Large intestine (tissue), 3 donors: ENCODE results near the gene HIVEP3. TPM values are rescaled to one million over a fixed set of nuclear protein-coding genes. Genes with fewer than 3 reads are reported as not detected.

Source experiments
- DNase-seq, 2 donors: peaks; one replicate each; pipeline versions ENCODE4 v3.0.0 to v3.0.0-alpha.2; 2013
- H3K27ac ChIP-seq: one replicate; pipeline ENCODE4 v1.5.1; 2013; ENCODE audit warnings: low read length
- H3K27me3 ChIP-seq: 2 replicates; pipeline ENCODE4 v1.6.1; 2013; ENCODE audit warnings: low read length; ENCODE audit not compliant: control insufficient read depth, insufficient read depth
- H3K36me3 ChIP-seq: 2 replicates; pipeline ENCODE4 v1.6.1; 2013; ENCODE audit warnings: low read length; ENCODE audit not compliant: control insufficient read depth, insufficient read depth
- H3K4me1 ChIP-seq: one replicate; pipeline ENCODE4 v1.6.1; 2013; ENCODE audit warnings: low read length; ENCODE audit not compliant: control insufficient read depth, insufficient read depth
- H3K4me3 ChIP-seq: one replicate; pipeline ENCODE4 v1.5.1; 2013; ENCODE audit warnings: low read length
- H3K9me3 ChIP-seq: one replicate; pipeline ENCODE4 v1.6.1; 2013; ENCODE audit warnings: mild to moderate bottlenecking, low read depth, low read length, moderate library complexity; ENCODE audit not compliant: control insufficient read depth
- WGBS: methylation state at CpG from one replicate; pipeline ENCODE4 v1.1.5; 2013; ENCODE audit warnings: low lambda C conversion rate; ENCODE audit not compliant: insufficient coverage; 5-methylcytosine and 5-hydroxymethylcytosine counted together
- polyA plus RNA-seq: library from polyadenylated mRNA; unstranded; fragments of 120-200 nt; gene quantifications from one replicate; pipeline ENCODE4 v1.2.1, GENCODE V29; 2013

Gene HIVEP3
- polyA plus RNA-seq, 1 donor: 2.6 TPM

DNA sequence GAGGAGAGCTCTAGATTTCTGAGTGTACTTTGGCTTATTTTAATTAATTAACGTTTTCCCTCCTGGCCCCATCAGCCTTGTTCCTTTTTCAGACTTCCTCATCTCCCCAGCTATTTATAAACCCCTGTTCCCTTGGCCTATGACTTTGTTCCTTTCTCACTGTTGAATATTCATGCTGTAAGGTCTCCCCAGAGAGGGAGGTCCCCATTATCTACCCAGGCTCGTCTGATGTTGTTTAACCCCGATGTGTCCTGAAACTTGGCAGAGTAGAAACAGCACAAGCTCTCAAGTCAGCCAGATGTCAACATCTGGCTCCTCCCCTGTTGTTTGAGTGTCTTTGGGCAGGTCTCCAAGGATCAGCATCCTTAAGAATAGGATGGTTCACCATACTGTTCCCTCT is 153.6 kb downstream of the HIVEP3 start:
- H3K36me3 ChIP-seq: no peaks in the 10 kb centered on the region
- no peak overlapping the region for H3K4me3 ChIP-seq
- H3K27ac ChIP-seq: no peak overlapping the region
- H3K4me1 ChIP-seq: no peaks in the 10 kb centered on the region
- no peaks in the 10 kb centered on the region for H3K27me3 ChIP-seq
- no CpG with 5 or more reads among the region's 3 CpGs for WGBS
- DNase-seq: no peak
- no peaks in the 10 kb centered on the region for H3K9me3 ChIP-seq

DNA sequence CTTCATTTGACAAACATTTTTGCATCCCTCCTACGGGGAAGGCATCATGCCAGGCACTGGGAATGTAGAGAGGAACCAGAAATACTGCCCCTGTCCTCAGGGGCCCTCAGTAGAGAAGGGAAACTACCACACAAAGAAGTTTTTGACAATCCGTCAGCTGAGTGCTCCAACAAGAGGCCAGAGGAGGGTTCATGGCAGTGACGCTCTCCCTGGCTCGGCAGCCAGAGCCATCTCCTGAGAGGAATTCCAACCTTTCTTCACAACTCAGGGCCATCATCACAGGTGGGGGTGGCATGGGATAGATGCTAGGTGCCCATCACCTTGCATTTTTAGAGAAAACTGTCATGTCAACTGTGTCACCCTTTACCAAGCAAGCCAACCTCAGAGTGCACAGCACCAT is 154.1 kb downstream of the HIVEP3 start:
- Histone ChIP-seq H3K4me3 (no peak overlapping the region), H3K9me3 (no peaks in the 10 kb centered on the region), H3K36me3 (no peaks in the 10 kb centered on the region), H3K4me1 (no peaks in the 10 kb centered on the region), H3K27ac (no peak overlapping the region), H3K27me3 (no peaks in the 10 kb centered on the region)
- DNase-seq: no peak
- no CpG with 5 or more reads among the region's 4 CpGs for WGBS

DNA sequence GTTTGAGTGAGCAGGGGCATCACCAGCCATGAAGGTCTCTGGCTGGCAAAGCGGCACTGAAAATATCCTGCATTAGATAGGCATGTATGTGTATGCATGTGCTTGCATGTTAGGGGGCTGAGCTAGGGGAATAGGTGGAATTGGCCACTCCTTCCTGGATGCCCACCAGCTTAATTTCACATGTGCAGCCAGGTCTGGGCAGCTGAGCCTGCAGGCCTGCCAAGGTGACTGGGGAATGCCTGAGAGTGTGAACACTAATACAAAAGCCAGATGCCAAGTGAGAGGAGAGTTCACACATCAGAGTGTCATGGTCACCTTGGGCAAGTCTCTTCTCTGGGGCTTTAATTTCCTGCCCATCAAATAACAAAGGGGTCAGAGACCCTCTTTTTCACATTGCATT is 155.9 kb downstream of the HIVEP3 start:
- no peaks in the 10 kb centered on the region for H3K4me1 ChIP-seq
- WGBS: no CpG with 5 or more reads among the region's 1 CpG
- no peaks in the 10 kb centered on the region for H3K36me3 ChIP-seq
- no peaks in the 10 kb centered on the region for H3K9me3 ChIP-seq
- DNase-seq: no peak
- H3K27ac ChIP-seq: no peak overlapping the region
- H3K27me3 ChIP-seq: no peaks in the 10 kb centered on the region
- H3K4me3 ChIP-seq: no peak overlapping the region

DNA sequence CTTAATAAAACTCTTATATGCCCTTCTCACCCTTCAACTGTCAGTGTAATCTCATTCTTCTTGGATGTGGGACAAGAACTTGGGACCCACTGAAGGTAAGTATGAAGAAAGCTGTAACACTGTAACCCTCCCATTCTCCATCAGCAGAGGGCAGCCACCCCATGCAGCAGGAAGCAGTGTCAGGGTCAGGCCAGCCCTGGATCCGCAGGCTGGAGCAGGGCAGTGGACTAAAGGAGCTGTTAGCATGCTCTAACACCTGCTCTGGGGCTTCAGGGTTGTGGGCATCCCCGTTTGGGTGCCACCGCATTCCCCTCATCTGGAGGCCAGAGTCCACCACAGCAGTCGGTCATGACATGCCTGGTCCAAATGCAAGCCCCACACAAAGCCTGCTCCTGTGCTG is 156.5 kb downstream of the HIVEP3 start:
- no peaks in the 10 kb centered on the region for H3K4me1 ChIP-seq

DNA sequence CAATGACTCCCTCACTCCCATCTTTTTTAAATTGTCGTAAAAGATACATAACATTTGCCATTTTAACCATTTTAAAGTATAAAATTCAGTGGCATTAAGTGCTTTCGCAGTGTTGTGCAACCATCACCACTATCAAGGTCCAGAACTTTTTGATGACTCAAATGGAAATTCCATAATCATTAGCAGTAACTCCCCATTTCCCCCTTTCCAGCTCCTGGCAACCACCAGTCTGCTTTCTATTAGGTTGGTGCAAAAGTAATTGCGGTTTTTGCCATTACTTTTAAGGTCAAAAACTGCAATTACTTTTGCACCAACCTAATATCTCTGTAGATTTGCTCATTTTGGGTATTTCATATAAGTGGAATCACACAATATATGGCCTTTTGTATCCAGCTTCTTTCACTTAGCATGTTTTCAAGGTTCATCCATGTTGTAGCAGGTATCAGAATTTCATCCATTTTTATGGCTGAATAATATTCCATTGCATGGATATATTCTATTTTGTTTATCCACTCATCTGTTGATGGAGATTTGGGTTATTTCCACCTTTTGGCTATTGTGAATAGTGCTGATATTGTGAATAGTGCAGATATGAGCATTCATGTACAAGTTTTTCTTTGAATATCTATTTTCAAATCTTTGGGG is 159.7 kb downstream of the HIVEP3 start:
- Histone ChIP-seq H3K4me3 (no peak overlapping the region), H3K27ac (no peak overlapping the region), H3K27me3 (no peaks in the 10 kb centered on the region), H3K9me3 (no peaks in the 10 kb centered on the region), H3K36me3 (no peaks in the 10 kb centered on the region), H3K4me1 (no peaks in the 10 kb centered on the region)
- WGBS: 83% methylated on average over 2 of the region's 3 CpGs
- no peak for DNase-seq

More for the DNA sequence above, 156.5 kb downstream of the HIVEP3 start:
- Histone ChIP-seq H3K27me3 (no peaks in the 10 kb centered on the region), H3K36me3 (no peaks in the 10 kb centered on the region), H3K27ac (no peak overlapping the region), H3K9me3 (no peaks in the 10 kb centered on the region), H3K4me3 (no peak overlapping the region)
- no peak for DNase-seq
- WGBS: no CpG with 5 or more reads among the region's 4 CpGs

DNA sequence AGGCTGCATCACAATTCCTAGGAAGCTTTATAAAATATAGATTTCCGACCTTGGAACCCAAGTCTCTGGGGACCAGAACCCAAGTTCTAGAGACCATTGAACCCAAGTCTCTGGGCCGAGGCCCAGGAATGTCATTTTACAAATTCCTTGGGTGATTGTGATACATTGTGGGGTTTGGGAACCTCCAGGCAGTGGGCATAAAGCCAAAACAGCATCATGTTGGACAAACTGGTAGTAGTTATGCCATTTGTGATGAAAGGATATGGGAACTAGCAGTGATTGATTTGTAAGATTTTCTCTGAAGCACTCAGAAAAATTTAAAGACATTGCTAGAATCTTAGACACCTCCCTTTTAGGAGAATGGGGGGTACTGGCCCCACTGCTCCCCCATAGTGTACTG is 160.2 kb downstream of the HIVEP3 start:
- no peak for DNase-seq
- H3K36me3 ChIP-seq: no peaks in the 10 kb centered on the region
- no peaks in the 10 kb centered on the region for H3K4me1 ChIP-seq
- no CpG with 5 or more reads among the region's 2 CpGs for WGBS
- no peaks in the 10 kb centered on the region for H3K9me3 ChIP-seq
- no peak overlapping the region for H3K27ac ChIP-seq
- no peak overlapping the region for H3K4me3 ChIP-seq
- H3K27me3 ChIP-seq: no peaks in the 10 kb centered on the region

DNA sequence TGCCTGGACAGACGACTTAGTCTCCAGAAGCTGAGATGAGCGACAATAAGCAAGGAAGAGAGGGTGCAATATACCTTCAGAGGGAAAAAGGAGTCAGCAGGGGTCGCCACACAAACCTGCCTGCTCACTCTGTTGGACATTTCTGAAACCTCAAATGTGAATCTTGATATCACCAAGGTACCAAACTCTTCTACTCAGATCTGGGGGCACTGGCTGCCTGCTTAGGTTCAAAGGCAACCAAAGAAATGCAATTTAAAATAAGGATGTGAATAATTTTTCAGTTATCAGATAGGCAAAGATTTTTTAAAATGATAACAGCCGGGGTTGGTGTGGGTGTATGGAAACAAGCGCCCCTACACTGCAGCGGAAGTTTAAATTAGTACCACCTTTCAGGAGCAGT is 164.2 kb downstream of the HIVEP3 start:
- WGBS: 93% methylated on average over 3 of the region's 6 CpGs
- Histone ChIP-seq H3K27ac (no peak overlapping the region), H3K4me1 (no peaks in the 10 kb centered on the region), H3K27me3 (no peaks in the 10 kb centered on the region), H3K9me3 (no peaks in the 10 kb centered on the region), H3K4me3 (no peak overlapping the region), H3K36me3 (no peaks in the 10 kb centered on the region)
- DNase-seq: no peak

DNA sequence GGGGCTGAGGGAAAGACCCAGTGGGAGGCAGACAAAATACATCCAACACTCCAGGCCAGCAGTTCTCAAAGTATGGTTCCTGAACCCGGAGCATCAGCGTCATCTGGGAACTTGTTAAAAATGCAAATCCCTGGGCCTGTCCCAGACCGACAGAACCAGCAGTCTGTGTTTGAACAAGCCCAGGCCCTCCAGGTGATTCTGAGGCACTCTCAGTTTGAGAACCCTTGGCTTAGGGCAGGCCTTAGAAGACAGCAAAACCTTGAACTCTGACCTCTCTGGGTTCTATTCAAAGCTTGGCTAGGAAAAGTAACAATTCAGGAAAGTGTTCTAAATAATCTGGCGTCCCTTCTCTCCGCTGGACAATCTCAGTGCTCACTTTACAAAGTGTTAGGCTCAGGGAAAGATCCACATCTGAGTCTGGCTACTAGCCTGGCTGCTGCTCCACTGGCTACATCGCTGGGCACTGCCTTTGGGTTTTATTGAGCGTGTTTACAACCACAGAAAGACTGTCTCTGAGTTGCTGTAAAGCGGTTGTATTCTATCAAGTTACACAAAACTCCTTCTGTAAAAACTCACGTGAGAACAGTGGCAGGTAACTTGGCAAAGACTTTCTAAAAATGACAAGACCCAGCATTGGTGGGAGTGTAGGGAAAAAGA is 166.1 kb downstream of the HIVEP3 start:
- Histone ChIP-seq H3K27me3 (no peaks in the 10 kb centered on the region), H3K27ac (no peak overlapping the region), H3K36me3 (no peaks in the 10 kb centered on the region), H3K9me3 (no peaks in the 10 kb centered on the region), H3K4me3 (no peak overlapping the region), H3K4me1 (no peaks in the 10 kb centered on the region)
- WGBS: 100% methylated on average over 1 of the region's 9 CpGs
- DNase-seq: no peak

DNA sequence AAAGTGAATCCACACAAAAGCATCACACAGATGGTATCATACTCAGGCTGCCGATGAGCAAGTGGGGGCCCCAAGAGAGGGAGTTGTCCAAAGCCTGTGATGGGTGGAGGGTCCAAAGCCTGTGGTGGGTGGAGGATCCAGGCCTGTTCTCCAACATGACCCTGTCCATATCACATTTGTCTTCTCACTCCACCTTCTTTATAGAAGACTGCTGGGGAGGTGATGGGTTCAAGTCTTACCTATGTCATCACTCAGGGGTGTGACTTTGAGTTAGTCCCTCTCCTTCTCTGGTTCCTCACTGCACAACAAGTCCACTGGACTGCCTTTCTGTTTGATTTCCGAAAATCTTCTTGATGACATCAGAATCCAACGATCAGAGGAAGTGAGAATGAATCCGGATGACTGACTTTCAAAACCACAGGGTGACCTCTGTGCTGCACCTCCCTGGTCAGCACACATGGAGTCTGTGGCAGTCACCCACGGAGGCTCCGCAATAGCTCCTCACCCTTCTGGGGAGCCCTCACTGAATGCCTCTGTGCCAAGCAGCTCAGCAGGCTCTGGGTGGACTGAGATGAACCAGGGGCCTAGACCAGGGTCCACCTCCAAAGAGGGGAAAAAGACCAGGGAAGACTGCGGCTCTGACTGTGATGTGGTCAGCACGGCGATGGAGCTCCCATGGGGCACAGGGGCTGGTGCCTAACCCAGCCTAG is 166.8 kb downstream of the HIVEP3 start:
- no CpG with 5 or more reads among the region's 9 CpGs for WGBS

DNA sequence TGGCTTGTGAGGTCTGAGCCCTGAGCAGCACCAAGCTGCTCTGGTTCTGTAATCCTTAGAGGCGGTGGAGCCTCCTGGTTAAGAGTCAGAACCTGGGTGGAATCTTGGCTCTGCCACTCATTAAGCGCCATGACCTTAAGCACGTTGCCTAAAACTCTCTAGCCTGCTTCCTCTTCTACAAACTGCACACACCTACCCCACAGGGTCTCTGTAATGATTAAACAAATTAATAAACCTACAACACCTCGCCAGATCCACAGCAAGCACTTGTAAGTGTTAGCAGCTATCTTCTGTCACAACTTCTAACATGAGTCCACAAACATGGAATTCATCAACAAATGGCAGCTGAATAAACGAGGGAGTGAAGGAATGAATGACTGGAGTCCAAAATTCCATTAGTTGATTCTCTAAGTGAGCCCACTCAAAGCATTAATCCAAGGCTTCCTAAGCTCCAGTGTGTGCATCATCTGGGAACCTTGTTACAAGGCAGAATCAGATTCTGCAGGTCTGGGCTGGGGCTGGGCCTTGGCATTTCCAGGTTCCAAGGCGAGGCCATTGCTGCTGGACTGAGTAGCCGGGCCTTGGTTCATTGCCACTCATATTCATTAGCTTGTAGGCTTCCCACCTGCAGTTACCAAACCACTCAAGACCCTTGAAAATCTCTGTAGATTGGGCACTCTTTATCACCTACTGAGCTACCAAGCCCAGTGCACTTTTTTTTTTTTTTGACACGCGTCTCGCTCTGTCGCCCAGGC is 168.6 kb downstream of the HIVEP3 start:
- DNase-seq: no peak
- no peaks in the 10 kb centered on the region for H3K4me1 ChIP-seq

More for the DNA sequence above, 166.8 kb downstream of the HIVEP3 start:
- H3K27ac ChIP-seq: no peak overlapping the region
- DNase-seq: no peak
- no peak overlapping the region for H3K4me3 ChIP-seq
- no peaks in the 10 kb centered on the region for H3K27me3 ChIP-seq
- no peaks in the 10 kb centered on the region for H3K9me3 ChIP-seq
- H3K4me1 ChIP-seq: no peaks in the 10 kb centered on the region
- no peaks in the 10 kb centered on the region for H3K36me3 ChIP-seq

More for the DNA sequence above, 168.6 kb downstream of the HIVEP3 start:
- Histone ChIP-seq H3K4me3 (no peak overlapping the region), H3K27me3 (no peaks in the 10 kb centered on the region), H3K9me3 (no peaks in the 10 kb centered on the region), H3K27ac (no peak overlapping the region), H3K36me3 (no peaks in the 10 kb centered on the region)
- no CpG with 5 or more reads among the region's 11 CpGs for WGBS
